Ecto neural progenitor cell (in vitro differentiated cells): ENCODE results near the gene TRHDE.
A peak's percentile ranks its signal among the peaks of the same experiment; 100 is the strongest.

Source experiments
- DNase-seq: peaks from one replicate; pipeline ENCODE4 v3.0.0-alpha.2; 2018; ENCODE audit warnings: low spot score

Gene TRHDE

GRCh38 chr12:72273851-72274351 lies 1.7 kb downstream of the TRHDE start:
- peak; percentile 49 for DNase-seq

- DNase-seq: no peak
Observed at GRCh38 chr12:72274931-72275330, 2.8 kb downstream of the TRHDE start.

GRCh38 chr12:72275526-72275925 lies 3.4 kb downstream of the TRHDE start:
- DNase-seq: no peak

- no peak for DNase-seq
Observed at GRCh38 chr12:72276181-72276805, 4.1 kb downstream of the TRHDE start.

GRCh38 chr12:72277415-72277814 lies 5.2 kb downstream of the TRHDE start:
- DNase-seq: no peak

GRCh38 chr12:72278894-72279293 lies 6.7 kb downstream of the TRHDE start:
- no peak for DNase-seq

GRCh38 chr12:72281126-72281525 lies 9.0 kb downstream of the TRHDE start:
- no peak for DNase-seq

GRCh38 chr12:72282721-72283120 lies 10.6 kb downstream of the TRHDE start:
- DNase-seq: no peak

GRCh38 chr12:72285861-72286260 lies 13.7 kb downstream of the TRHDE start:
- DNase-seq: no peak

GRCh38 chr12:72286526-72286925 lies 14.4 kb downstream of the TRHDE start:
- DNase-seq: no peak

- DNase-seq: no peak
Observed at GRCh38 chr12:72288436-72288835, 16.3 kb downstream of the TRHDE start.

- DNase-seq: no peak
Observed at GRCh38 chr12:72288911-72289310, 16.7 kb downstream of the TRHDE start.

GRCh38 chr12:72289633-72290032 lies 17.5 kb downstream of the TRHDE start:
- DNase-seq: no peak

- no peak for DNase-seq
Observed at GRCh38 chr12:72291175-72291574, 19.0 kb downstream of the TRHDE start.

- DNase-seq: no peak
Observed at GRCh38 chr12:72293701-72294100, 21.5 kb downstream of the TRHDE start.

- no peak for DNase-seq
Observed at GRCh38 chr12:72295101-72295500, 22.9 kb downstream of the TRHDE start.

GRCh38 chr12:72295744-72296143 lies 23.6 kb downstream of the TRHDE start:
- DNase-seq: no peak

GRCh38 chr12:72296389-72296788 lies 24.2 kb downstream of the TRHDE start:
- DNase-seq: no peak

GRCh38 chr12:72297666-72298065 lies 25.5 kb downstream of the TRHDE start:
- no peak for DNase-seq

- DNase-seq: no peak
Observed at GRCh38 chr12:72300728-72301127, 28.6 kb downstream of the TRHDE start.

GRCh38 chr12:72304751-72305150 lies 32.6 kb downstream of the TRHDE start:
- DNase-seq: no peak

GRCh38 chr12:72307229-72307628 lies 35.1 kb downstream of the TRHDE start:
- no peak for DNase-seq

GRCh38 chr12:72311946-72312345 lies 39.8 kb downstream of the TRHDE start:
- no peak for DNase-seq

GRCh38 chr12:72313806-72314205 lies 41.6 kb downstream of the TRHDE start:
- no peak for DNase-seq
